ENCODE results near the gene ADGRA1.
"Not testable (repeated sequence)": the region's sequence is repeated elsewhere in the genome, so short reads cannot be mapped to it uniquely, and the experiment has no call there.

Gene ADGRA1

GRCh38 chr10:133097961-133098360 is 10.2 kb downstream of the ADGRA1 start:
- no peak for DNase-seq

DNA sequence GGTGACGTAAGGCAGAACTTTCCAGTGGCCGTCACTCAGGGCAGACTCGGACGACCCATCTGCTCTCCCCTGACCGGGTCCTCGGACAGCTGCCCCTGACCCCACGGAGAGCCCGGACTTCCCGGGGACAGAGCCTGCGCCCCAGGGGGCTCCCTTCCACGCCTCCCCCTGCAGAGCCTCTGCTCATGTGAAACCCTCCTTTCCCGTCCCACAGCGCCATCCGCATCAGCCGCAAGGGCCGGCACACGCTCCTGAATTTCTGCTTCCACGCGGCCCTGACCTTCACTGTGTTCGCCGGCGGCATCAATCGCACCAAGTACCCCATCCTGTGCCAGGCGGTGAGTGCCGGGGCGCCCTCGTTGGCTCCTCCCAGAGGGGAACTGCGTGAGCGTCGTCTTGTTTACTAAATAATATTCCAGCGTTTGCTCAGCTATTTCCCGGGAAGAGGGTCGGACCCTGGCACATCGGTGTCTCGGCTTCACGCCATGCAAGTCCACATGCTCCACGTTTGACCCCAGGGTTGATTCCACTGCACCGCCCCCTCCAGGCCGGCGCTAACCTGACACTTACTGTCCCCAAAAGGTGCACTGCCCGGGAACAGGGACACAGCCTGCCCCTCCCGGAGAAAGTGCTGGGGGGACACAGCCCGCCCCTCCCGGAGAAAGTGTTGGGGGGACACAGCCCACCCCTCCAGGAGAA is 10.9 kb downstream of the ADGRA1 start:
- no peak for DNase-seq

DNA sequence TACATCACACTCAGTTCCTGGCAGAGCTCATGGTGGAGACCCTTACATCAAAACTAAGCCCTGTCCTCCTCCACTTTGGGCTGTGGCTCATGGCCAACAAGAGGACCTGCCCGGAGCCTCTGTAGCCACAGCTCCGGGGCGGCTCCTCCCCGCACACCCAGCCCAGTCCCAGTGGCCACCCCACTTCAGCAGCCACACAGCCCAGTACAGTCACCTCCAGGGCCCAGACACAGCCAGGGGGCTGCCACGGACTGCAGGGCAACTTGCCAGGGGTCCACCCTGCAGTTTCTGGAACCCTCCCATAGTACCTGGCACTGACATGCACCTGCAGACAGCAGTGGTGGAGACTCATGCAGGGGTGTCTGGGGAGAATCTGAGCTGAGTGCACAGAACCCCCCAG is 11.8 kb downstream of the ADGRA1 start:
- no peak for DNase-seq

GRCh38 chr10:133100186-133100585 is 12.5 kb downstream of the ADGRA1 start:
- DNase-seq = no peak

- DNase-seq = no peak
Measured at GRCh38 chr10:133100706-133101415, 13.1 kb downstream of the ADGRA1 start.

DNA sequence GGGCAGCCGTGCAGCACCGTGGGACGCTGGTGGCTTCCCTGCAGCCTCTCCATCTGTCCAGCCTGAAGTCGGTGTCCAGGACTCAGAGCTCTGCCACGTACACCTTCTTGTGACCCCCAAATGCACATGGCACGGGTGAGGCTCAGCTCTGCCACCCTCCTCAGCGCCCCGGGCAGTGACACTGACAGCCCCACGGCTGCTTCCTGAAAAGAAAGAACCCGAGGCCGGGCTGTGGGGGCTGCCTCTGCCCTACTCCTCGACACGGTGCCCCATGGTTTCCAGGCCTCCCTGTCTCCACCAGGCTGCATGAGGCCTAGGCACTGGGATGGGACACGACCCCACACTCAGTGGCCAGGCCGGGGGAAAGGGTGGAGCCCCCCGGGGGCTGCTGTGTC is 13.7 kb downstream of the ADGRA1 start:
- no peak for DNase-seq

DNA sequence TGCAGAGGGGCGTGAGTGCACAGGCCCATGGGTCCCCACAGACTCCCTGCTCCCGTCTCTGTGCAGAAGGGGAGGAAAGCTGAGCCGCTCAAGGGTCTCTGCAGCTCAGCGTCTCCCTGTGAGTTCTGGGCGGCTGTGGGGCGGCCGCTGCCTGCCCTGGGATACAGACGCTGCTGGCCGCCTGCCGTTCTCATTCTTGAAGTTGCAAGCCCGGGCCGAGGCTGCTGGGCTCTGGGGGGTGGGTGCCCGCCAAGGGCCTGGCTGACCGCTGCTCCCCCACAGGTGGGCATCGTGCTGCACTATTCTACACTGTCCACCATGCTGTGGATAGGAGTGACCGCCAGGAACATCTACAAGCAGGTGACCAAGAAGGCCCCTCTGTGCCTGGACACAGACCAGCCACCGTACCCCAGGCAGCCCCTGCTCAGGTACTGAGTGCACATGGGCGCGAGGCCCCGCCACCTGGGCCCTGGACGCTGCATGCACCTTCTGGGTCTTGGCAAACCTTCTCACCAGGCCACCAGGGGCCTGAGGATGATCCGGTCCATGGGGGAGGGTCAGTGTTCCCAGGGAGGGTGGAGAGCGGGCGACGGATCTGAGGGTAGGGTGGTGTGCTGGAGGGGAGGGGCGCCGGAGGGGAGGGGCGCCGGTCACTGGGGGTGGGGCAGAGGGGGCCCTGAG is 14.8 kb downstream of the ADGRA1 start:
- no peak for DNase-seq

DNA sequence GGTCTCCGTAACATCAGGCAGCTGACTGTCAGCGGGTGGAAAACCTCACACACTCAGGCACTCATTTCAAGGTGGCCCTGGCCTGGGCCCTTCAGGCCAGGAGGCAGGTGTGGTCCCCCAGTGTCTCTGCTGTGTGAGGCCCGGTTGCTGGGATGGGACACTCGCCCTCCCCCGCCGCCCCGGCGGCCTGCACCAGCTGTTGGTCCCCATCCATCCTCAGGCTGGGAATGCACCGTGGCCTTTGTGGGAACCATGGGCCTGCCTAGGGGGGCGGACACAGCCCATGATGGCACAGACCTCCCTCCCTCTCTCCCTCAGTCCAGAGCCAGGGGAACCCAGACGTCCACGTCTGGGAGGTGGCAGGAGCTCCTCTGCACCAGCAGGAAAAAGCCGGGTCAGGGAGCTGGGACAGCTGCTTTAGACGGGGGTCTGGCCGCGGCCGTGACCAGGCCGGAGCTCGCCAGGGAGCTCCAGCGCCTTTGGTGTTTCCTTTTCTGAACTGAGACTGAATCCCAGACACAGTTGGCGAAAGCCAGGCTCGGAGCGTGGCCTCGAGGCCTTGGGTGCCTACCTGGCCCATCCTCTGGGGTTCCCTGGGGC is 15.7 kb downstream of the ADGRA1 start:
- DNase-seq = no peak

- DNase-seq = no peak
Measured at GRCh38 chr10:133104068-133104962, 16.6 kb downstream of the ADGRA1 start.

DNA sequence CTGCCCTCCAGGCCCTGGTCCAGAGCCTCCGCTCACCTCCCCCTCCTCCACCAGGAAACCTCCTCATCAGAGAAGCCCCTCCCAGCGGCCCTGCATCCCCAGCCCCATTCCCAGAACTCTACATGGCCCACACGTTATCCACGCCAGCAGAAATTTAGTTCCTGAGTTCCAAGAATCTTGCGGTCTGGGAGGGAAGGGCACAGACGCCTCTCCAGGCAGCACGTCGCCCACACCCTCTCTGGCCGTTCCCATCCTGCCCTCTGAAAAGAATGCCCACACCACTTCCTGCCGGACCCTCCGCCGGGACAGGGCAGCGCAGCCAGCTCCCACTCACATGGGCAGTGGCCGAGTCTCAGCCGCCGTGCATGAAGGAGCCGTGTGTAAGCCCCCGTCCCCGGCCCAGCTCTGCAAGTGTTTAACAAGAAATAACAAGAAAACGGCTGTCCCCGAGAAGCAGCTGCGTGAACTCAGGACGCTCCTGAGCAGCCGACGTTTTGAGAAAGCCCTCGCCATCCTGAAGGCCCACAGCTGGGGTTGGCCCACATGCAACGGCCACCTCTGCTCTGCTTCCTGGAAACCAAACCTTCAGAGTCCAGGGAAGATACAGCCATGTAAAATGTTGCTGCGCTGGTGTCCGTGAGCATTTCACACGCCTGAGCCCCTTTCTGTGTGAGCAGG is 17.4 kb downstream of the ADGRA1 start:
- no peak for DNase-seq

DNA sequence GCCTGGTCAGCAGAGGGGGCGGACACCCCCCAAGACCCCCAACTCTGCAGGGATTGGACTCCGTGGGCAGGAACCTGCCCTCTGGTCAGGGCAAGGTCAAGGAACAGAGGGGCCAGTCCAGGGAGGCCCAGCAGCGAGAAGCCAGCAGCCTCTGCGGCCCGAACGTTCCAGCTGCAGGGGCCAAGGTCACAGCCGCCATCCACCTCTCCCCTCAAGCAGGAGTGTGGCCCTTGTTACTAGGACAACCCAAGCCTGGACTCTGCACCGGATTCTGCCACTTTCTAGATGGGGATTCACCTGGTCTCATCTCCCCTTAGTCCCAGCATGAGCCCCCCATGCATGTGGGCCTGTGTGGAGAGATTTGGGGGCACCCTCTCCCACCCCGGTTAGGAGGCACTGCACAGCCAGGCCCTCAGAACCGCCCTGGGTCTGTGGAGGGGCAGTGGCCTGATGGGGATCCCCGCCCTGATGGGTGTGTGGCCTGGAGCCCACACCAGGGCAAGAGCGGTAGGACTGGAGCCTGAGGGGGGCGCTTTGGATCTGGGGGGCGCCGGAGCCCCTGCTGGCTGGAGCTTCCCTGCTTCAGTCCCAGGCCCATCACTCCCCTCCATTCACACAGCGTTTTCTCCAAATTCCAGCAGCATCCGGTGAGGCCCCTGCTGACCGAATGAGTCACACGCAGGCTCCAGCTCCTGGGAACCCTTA is 18.1 kb downstream of the ADGRA1 start:
- no peak for DNase-seq

DNA sequence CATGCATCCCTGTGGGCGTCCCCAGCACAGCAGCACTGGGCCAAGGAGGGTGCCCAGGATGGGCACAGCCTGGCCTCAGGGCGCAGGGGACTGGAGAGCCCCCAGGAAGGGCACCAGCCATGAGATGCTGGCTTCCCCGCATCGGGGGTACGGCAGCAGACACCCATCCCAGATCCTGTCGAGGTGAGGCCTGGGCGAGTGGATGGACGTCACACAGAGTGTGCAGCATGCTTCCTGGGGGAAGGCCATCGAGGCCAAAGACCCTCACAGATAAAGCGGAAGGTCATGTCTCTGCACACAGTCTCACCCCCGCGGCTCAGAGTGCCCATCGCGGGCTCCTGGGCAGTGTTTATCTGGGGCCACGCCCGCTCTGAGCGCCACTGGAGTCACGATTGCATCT is 18.8 kb downstream of the ADGRA1 start:
- no peak for DNase-seq

- DNase-seq = no peak
Measured at GRCh38 chr10:133107442-133107841, 19.7 kb downstream of the ADGRA1 start.

GRCh38 chr10:133109711-133110110 is 22.0 kb downstream of the ADGRA1 start:
- no peak for DNase-seq

DNA sequence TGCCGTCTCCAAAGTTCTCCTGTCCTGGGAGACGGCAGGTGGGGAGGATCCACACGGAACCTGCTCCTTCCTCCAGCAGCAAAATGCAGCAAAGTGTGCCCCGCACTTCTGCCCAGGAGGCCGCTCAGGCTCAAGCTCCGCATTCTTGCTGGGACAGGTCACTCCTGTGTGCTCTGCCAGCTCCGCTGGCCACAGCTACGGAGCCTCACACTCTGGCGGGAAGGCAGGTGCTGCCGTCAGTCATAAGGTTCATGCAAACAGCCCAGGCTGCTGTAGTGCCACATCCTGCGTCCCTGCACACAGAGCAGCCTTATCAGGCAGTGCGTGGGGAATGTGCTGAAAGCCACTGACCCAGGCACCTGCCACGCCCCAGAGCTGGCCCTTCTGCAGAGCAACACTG is 22.4 kb downstream of the ADGRA1 start:
- no peak for DNase-seq

DNA sequence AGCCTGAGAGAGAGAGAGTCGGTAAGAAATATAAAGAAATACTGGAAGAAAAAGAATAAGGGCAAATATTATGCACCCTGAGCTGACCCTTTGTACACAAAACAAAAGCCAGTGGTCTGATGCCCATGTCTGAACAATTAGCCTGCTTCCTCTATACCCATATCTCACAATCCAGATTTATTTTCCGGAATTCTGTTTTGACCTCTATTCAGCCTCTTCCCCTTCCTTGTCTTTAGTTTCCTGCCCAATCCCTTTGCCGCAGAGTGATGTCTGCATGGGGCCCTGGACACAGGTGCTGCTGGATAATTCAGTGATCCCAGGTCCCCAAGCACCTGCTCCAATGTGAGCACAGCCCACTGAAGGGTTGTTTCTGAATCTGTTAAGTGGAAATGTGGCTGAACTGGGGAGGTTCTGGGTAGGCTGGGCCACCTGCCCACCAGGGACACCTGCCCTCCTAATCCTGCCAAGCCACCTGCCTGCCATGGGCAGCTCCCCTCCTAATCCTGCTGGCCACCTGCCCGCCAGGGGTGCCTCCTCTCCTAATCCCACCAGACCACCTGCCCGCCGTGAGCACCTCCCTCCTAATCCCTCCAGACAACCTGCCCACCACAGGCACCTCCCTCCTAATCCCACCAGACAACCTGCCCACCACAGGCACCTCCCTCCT is 23.0 kb downstream of the ADGRA1 start:
- no peak for DNase-seq

DNA sequence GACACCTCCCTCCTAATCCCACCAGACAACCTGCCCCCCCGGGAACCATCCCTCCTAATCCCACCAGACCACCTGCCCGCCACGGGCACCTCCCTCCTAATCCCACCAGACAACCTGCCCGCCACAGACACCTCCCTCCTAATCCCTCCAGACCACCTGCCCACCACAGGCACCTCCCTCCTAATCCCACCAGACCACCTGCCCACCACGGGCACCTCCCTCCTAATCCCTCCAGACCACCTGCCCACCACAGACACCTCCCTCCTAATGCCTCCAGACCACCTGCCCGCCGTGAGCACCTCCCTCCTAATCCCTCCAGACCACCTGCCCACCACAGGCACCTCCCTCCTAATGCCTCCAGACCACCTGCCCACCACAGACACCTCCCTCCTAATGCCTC is 23.9 kb downstream of the ADGRA1 start:
- not testable (repeated sequence) for DNase-seq

- no peak for DNase-seq
Measured at GRCh38 chr10:133113146-133113830, 25.6 kb downstream of the ADGRA1 start.

DNA sequence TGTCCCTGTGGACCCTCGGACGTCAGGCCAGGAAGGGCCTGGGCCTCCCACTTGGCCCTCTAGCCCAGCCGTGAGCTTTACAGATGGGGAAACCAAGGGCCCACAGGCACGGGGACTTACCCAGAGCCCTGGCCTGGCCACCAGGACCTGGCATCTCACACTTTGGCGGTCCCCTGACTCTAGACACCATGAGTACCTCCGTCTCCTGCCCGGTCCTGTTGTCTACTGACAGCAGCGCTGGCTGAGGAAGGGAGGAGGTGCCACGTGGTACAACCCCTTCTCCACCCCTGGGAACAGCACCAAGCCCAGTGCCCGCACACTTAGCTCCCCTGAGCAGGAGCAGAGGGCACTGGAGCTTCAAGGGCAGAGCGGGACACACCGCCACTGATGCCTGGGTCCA is 26.1 kb downstream of the ADGRA1 start:
- DNase-seq = no peak

GRCh38 chr10:133114251-133114650 is 26.5 kb downstream of the ADGRA1 start:
- DNase-seq = no peak
